CD4-positive, alpha-beta T cell treated with Interleukin-17A for 4 hours (primary cell): Measurements from ENCODE around the gene PRDM10.
"Not testable (repeated sequence)": the region's sequence is repeated elsewhere in the genome, so short reads cannot be mapped to it uniquely, and the experiment has no call there.

Experiments used
- DNase-seq: peaks from one replicate; pipeline ENCODE4 v3.0.0-alpha.2; 2020; ENCODE audit warnings: mixed read lengths

The PRDM10 gene

GRCh38 chr11:129974672-129975071, 28.0 kb downstream of the PRDM10 start:
- DNase-seq = no peak

- no peak for DNase-seq
These were observed 28.4 kb downstream of the PRDM10 start for GRCh38 chr11:129974237-129974636.

GRCh38 chr11:129973809-129974208, 28.8 kb downstream of the PRDM10 start:
- DNase-seq = no peak

DNA sequence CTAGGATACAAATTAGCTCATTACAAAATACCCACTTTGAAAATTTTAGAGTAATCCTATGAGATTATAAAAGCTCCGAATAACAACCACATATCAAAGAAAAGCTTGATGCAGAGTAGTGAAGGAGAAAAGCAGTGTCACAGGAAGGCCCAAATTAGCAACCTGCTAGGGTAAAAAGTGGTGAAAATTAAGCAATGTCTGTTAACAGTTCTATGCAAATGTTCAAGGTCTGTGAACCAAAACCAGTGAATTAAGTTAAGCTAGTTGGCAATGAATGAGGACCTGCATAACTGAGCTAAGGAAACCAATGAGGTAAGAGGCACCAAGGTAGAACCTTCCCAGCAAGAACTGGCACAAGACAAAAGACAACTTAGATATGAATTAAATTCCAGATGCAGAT, 29.6 kb downstream of the PRDM10 start:
- no peak for DNase-seq

DNA sequence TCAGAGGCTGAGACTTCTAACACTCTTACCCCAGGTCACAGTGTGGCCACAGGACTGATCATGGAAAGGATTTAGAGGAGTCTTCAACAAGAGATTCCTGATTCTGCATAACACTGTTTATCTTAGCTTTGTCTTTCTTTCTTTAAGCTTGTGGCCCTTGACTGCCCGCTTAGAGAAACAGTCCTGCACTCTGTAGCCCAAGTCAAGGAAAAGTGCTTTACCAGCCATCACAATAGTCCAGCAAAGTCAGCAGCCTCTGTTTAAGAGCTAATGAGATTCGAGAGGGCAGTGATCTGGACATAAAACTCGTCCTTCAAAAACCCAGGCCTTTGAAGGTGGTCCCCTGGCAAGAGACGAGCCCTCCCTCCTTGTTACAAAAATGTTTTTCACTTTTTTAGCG, 30.0 kb downstream of the PRDM10 start:
- no peak for DNase-seq

DNA sequence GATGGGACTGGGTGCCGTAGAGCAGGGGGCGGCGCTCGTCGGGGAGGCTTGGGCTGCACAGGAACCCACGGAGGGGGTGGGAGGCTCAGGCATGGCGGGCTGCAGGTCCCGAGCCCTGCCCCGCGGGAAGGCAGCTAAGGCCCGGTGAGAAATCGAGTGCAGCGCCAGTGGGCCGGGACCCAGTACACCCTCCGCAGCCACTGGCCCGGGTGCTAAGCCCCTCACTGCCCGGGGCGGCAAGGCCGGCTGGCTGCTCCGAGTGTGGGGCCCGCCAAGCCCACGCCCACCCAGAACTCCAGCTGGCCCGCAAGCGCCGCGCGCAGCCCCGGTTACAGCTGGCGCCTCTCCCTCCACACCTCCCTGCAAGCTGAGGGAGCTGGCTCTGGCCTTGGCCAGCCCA, 30.8 kb downstream of the PRDM10 start:
- not testable (repeated sequence) for DNase-seq

DNA sequence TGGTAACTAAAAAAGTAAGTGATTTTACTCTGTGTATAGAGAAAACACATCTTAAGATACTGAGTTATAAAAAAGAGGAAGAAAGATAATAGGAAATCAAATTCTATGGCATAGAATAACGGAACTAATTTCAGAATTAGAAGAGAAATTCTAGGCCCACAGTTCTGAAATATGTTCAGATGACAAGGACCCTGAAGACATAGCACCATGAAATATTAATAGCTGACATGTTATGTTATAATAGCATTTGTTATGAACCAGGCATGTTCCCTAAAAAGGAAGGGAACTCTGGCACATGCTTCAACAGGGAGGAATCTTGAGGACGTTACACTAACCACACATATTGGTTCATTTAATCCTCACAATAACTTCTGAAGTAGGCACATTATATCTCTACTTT, 32.7 kb downstream of the PRDM10 start:
- DNase-seq = no peak

DNA sequence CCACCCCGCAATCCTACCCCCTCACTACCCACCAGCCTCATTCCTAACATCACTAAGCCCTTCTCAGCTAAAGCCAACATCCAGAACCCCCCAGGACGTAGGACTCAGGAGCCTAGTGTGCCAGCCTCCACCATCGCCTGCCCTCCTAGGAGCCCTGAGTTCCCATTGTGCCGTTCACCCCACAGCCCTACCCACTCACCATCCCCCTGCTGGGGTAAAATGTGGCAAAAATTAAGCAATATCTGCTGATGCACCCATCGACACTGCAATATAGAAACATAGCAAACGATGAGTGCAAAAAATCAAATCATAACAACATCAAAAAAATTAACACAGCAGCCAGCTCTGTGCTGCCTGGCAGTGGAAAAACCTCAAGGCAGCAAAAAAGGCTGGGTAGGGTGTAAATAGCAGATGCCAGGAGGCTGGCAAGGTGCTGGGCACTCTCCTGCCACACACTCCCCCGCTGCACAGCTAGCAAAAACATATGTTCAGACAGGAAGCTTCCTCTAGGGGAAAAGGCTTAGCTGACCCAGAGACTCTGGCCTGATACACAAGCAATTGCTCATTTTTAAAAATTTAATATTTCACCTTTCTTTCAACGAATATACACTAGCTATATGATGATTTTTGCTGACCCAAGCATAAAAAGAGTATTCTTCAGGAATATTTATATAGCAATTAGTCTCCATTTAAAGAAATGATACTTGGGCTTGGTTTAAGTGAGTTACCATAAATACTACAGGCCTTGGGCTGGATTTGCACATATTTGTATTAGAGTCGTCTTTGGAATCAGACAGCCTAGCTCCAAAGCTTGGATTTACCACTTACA, 33.8 kb downstream of the PRDM10 start:
- no peak for DNase-seq

GRCh38 chr11:129967996-129968395, 34.6 kb downstream of the PRDM10 start:
- no peak for DNase-seq

- no peak for DNase-seq
These were observed 37.4 kb downstream of the PRDM10 start for GRCh38 chr11:129965248-129965647.

- no peak for DNase-seq
These were observed 42.1 kb downstream of the PRDM10 start for GRCh38 chr11:129960216-129961214.

DNA sequence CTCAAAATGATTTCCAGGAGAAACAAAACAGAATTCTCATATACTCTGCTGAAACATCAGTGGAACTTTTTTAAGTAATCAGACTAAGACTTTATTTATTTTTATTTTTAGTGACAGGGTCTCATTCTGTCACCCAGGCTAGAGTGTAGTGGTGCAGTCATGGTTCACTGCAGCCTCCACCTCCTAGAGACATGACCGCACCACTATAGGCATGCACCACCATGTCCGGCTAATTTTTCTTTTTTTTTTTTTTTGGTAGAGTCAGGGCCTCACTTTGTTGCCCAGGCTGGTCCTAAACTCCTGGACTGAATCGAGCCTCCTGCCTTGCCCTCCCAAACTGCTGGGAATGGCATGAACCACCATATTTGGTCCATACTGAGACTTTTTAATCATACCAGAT, 42.9 kb downstream of the PRDM10 start:
- DNase-seq = no peak

DNA sequence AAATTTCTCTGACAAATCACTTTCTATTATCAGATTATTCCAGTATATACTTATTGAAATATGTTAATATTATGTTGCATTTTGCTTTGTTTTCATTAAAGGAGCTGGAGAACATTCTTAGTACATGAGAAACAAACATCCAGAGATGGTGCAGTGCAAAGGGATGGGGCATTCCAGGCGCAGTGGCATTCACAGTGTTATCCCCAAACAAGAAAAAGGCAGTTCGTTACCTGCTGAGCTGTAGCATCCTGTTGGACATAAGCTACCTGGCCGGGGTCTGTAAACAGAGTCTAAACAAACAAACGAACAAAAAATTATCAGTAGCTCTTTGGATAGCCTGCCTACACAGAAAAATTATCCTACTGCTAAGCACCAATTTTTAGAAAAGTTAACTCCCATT, 47.4 kb downstream of the PRDM10 start:
- no peak for DNase-seq

DNA sequence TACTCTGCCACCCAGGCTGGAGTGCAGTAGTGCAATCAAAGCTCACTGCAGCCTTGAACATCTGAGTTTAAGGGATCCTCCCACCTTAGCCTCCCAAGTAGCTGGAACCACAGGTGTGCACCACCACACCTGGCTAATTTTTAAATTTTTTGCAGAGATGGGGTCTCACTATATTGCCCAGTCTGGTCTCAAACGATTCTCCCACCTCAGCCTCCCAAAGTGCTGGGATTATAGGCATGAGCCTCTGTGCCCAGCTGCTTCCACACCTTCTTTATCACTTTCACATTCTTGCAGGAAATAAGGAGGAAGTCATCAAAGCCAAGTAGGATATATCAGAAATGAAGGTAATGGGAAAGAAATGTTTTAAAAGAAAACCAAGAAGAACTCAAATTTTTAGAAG, 47.9 kb downstream of the PRDM10 start:
- DNase-seq = not testable (repeated sequence)

GRCh38 chr11:129951866-129952262, 50.8 kb downstream of the PRDM10 start:
- no peak for DNase-seq

- DNase-seq = no peak
These were observed 51.3 kb downstream of the PRDM10 start for GRCh38 chr11:129951201-129951865.

GRCh38 chr11:129950101-129951091, 52.2 kb downstream of the PRDM10 start:
- DNase-seq = no peak

GRCh38 chr11:129948926-129949466, 53.6 kb downstream of the PRDM10 start:
- no peak for DNase-seq

DNA sequence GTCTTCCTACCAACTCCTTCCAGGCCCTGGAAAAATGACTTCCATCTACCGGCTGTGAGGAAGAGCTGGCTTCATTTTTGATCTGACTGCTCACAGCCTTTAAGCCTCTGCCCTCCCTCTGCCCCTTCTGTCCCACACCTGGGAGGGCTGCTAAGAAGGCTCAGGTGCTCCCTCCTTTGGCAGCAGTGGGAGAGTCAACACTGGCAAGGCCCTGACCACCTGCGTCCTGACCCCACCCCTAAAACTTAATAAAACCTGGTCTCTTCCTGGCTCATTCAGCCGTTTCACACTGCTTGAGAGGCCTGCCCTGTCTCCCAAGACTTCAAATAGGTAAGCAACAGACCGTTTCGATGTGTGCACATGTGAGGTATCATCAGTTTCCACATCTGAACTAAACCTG, 55.2 kb downstream of the PRDM10 start:
- no peak for DNase-seq

GRCh38 chr11:129946965-129947364, 55.7 kb downstream of the PRDM10 start:
- DNase-seq = no peak

- DNase-seq = no peak
These were observed 56.4 kb downstream of the PRDM10 start for GRCh38 chr11:129946256-129946655.

DNA sequence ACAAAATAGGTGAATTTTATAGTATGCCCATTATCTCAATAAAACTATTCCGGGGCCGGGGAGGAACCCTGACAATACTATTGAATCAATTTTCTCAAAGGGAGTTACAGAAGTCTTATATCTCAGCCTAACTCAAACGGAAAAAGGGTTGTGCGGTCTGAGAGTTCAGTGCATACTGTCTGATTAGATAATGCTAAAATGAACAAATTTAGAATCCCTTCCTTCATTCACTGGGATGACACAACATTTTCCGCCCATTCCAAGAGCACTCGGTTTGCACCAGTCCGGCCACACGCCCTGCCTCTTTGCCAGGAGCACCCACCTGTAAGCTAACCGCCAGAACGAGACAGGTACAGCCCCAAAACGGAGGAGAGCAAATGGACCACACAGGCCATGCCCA, 57.3 kb downstream of the PRDM10 start:
- no peak for DNase-seq
